Erythroblast (primary cell): Measurements from ENCODE around the gene EPN2.

Experiments used
- DNase-seq, 2 experiments: peaks; one replicate each; lab custom pipeline; 2025; lab: John Stamatoyannopoulos, UW
- GATA1 ChIP-seq: IDR thresholded peaks from 2 replicates; pipeline ENCODE4 v1.6.1; 2011; ENCODE audit warnings: low read depth, mild to moderate bottlenecking, control low read depth, low read length, moderate library complexity
- POLR2A ChIP-seq: IDR thresholded peaks from 2 replicates; pipeline ENCODE4 v1.6.1; 2011; ENCODE audit warnings: mild to moderate bottlenecking, low read length

The EPN2 gene

GRCh38 chr17:19382531-19383444 lies 145.6 kb downstream of the EPN2 start:
- TF ChIP-seq GATA1 (no peak), POLR2A (no peak)
- DNase-seq = no peak

GRCh38 chr17:19383681-19384470 lies 146.7 kb downstream of the EPN2 start:
- no peak for TF ChIP-seq POLR2A
- no peak for TF ChIP-seq GATA1
- peak in 1 of 2 experiments; percentile 55 for DNase-seq

GRCh38 chr17:19384723-19385391 lies 147.7 kb downstream of the EPN2 start:
- TF ChIP-seq GATA1 (no peak), POLR2A (no peak)
- DNase-seq = peak; percentile 95 to 96

- TF ChIP-seq GATA1 = no peak
- TF ChIP-seq POLR2A = no peak
- DNase-seq = no peak
Observed at GRCh38 chr17:19385521-19385983, 148.4 kb downstream of the EPN2 start.
